SKM-1 (cell line): Measurements from ENCODE around the gene SNX22.

Source experiments
- DNase-seq: peaks from one replicate; lab custom pipeline; 2025; ENCODE audit not compliant: unreplicated experiment; lab: John Stamatoyannopoulos, UW

The SNX22 gene

DNA sequence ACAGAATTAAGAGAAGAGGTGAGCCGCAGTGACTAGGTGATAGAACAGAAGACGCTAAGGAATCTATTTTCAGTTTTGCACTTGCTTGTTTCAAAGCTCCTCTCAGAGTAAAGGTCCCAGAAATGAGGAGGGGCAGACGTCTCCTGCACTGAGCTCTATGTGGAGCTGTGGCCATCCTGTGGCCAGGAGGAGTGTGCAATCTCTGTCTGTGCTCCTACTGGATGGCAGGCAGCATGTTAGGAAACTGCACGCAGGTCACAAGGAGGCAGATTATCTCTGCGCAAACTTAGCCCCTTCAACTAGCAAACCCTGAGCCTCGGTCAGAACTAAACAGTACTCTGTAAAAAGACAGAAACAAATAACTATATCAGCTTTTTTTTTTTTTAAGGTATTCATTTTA is 42.4 kb downstream of the SNX22 start:
- DNase-seq = no peak

- DNase-seq = no peak
Observed at GRCh38 chr15:64197425-64197824, 45.9 kb downstream of the SNX22 start.

DNA sequence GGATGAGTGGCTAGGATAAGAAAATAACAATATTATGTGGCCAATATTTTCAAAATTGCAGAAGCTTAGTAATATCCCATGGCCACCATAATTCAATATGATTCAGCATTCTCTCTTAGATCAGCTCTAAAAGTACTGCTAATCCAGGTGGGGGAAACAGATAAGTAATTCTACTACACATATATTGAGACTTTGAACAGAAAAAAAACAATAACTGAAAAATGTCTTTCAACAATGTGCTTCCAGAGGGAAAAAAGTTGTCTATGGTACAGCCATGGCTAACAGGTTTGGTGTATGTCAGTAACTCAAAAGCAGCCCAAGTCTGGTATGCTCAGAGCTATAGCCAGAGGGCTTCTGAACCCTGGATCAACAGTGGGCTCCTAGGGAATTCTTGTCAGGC is 53.7 kb downstream of the SNX22 start:
- DNase-seq = no peak
